NCI-H345 (cell line): ENCODE results near the gene EMP1.

Experiments used
- DNase-seq: peaks from one replicate; lab custom pipeline; 2025; lab: John Stamatoyannopoulos, UW

Gene EMP1

GRCh38 chr12:13196130-13196921 lies at the start of gene EMP1:
Gene EMP1 (plus strand): TSS chr12:13196726. CDS start chr12:13211511, 14,785 bp downstream.
- DNase-seq: peak; percentile 4

- no peak for DNase-seq
Measured at GRCh38 chr12:13147688-13148484, 48.6 kb upstream of the EMP1 start.

- DNase-seq: no peak
Measured at GRCh38 chr12:13148485-13148847, 48.1 kb upstream of the EMP1 start.

- DNase-seq: no peak
Measured at GRCh38 chr12:13149411-13149810, 47.1 kb upstream of the EMP1 start.

GRCh38 chr12:13152281-13152680 lies 44.2 kb upstream of the EMP1 start:
- DNase-seq: no peak

- DNase-seq: no peak
Measured at GRCh38 chr12:13152756-13153155, 43.8 kb upstream of the EMP1 start.

GRCh38 chr12:13153180-13153579 lies 43.3 kb upstream of the EMP1 start:
- DNase-seq: no peak

- no peak for DNase-seq
Measured at GRCh38 chr12:13154027-13154538, 42.4 kb upstream of the EMP1 start.

- no peak for DNase-seq
Measured at GRCh38 chr12:13154831-13155230, 41.7 kb upstream of the EMP1 start.

- DNase-seq: no peak
Measured at GRCh38 chr12:13156277-13156676, 40.2 kb upstream of the EMP1 start.

- no peak for DNase-seq
Measured at GRCh38 chr12:13161172-13161571, 35.4 kb upstream of the EMP1 start.

GRCh38 chr12:13162904-13163303 lies 33.6 kb upstream of the EMP1 start:
- DNase-seq: no peak

GRCh38 chr12:13163868-13164635 lies 32.5 kb upstream of the EMP1 start:
- DNase-seq: no peak

- no peak for DNase-seq
Measured at GRCh38 chr12:13164921-13165616, 31.5 kb upstream of the EMP1 start.

GRCh38 chr12:13165617-13166041 lies 30.9 kb upstream of the EMP1 start:
- DNase-seq: no peak

GRCh38 chr12:13167226-13167625 lies 29.3 kb upstream of the EMP1 start:
- no peak for DNase-seq

- no peak for DNase-seq
Measured at GRCh38 chr12:13167906-13168305, 28.6 kb upstream of the EMP1 start.

- DNase-seq: no peak
Measured at GRCh38 chr12:13169272-13169671, 27.3 kb upstream of the EMP1 start.

- DNase-seq: no peak
Measured at GRCh38 chr12:13170892-13171490, 25.5 kb upstream of the EMP1 start.

- no peak for DNase-seq
Measured at GRCh38 chr12:13171921-13172859, 24.3 kb upstream of the EMP1 start.
